Stomach (tissue), 9 donors: ENCODE results near the gene PEAK3. TPM values are rescaled to one million over a fixed set of nuclear protein-coding genes. Genes with fewer than 3 reads are reported as not detected.

Experiments
- DNase-seq, 2 donors: peaks; one replicate each; pipeline versions ENCODE4 v3.0.0 to v3.0.0-alpha.2; 2013 to 2019
- H3K27ac ChIP-seq, 5 donors: fragments of 200-600 bp in 4 of 5; sonication (generic) in 4 of 5; one replicate each; pipeline ENCODE4 v1.5.1; 2013 to 2019; ENCODE audit warnings: mild to moderate bottlenecking in 1 of 5, moderate library complexity in 1 of 5
- H3K27me3 ChIP-seq, 3 donors: fragments of 200-600 bp; sonication (generic); one replicate each; pipeline ENCODE4 v1.5.1; 2017 to 2019; ENCODE audit warnings: mixed run types in 1 of 3
- H3K36me3 ChIP-seq, 4 donors: fragments of 200-600 bp; sonication (generic); 1 replicate in 3 of 4; 2 replicates in 1 of 4; pipeline ENCODE4 v1.5.1; 2016 to 2019
- H3K4me1 ChIP-seq, 4 donors: fragments of 200-600 bp; sonication (generic); one replicate each; pipeline ENCODE4 v1.5.1; 2016 to 2019
- H3K4me3 ChIP-seq, 4 donors: fragments of 200-600 bp; sonication (generic) in 3 of 4; one replicate each; pipeline ENCODE4 v1.5.1; 2016 to 2019; ENCODE audit warnings: mild to moderate bottlenecking in 1 of 4
- H3K9me3 ChIP-seq, 4 donors: fragments of 200-600 bp; sonication (generic); one replicate each; pipeline ENCODE4 v1.5.1; 2016 to 2019
- CTCF ChIP-seq, 7 experiments: fragments of 450-650 bp in 4 of 7; fragments of 200-600 bp in 3 of 7; sonication (generic) in 3 of 7; IDR thresholded peaks; one replicate each; pipeline ENCODE4 v1.5.1; 2016 to 2019; ENCODE audit warnings: antibody characterized with exemption in 7 of 7, control low read depth in 2 of 7, mild to moderate bottlenecking in 1 of 7
- EP300 ChIP-seq: sonication (generic); formaldehyde crosslinking; IDR thresholded peaks from one replicate; pipeline ENCODE4 v1.6.1; 2017; ENCODE audit warnings: antibody characterized with exemption
- POLR2A ChIP-seq, 4 donors: fragments of 450-650 bp; IDR thresholded peaks; one replicate each; pipeline ENCODE4 v1.6.1; 2016; ENCODE audit warnings: antibody characterized with exemption in 4 of 4, control low read depth in 2 of 4, mild to moderate bottlenecking in 1 of 4, moderate library complexity in 1 of 4
- POLR2AphosphoS5 ChIP-seq, 3 donors: sonication (generic); formaldehyde crosslinking; IDR thresholded peaks; one replicate each; pipeline ENCODE4 v1.6.1; 2016; ENCODE audit warnings: antibody characterized with exemption in 3 of 3
- WGBS, 5 donors: extraction: QIAGEN DNeasy Blood & Tissue Kit in 3 of 5; methylation state at CpG; one replicate each; pipeline versions ENCODE4 v1.1.5 to v1.1.7; 2013 to 2018; 5-methylcytosine and 5-hydroxymethylcytosine counted together
- intact Hi-C: fragments of 100-400 bp; cut with DNase I; formaldehyde crosslinking; loops from one replicate; pipeline ENCODE4 v1.15.1; 2023; ENCODE audit warnings: low total_unique reads
- polyA plus RNA-seq, 3 donors: library from polyadenylated mRNA; stranded (reverse); fragments of 200-250 nt; gene quantifications; one replicate each; pipeline ENCODE4 v1.2.3, GENCODE V29; 2013
- total RNA-seq, 5 donors: library from RNA; depleted of rRNA; stranded (reverse); fragments of >200 nt; gene quantifications; one replicate each; pipeline versions ENCODE4 v1.1.0 to v1.2.3, GENCODE V29; 2014 to 2016
- donor health status: healthy with polysubstance abuse.
- donor health status: Bipolar disorder and iron deficiency.
- donor health status: healthy.

PEAK3 gene
- total and polyA plus RNA-seq, 8 donors, result 0.15 to 1.4 (median 0.59) TPM; not detected in 4

- DNase-seq, result peak; percentile 41 to 66
- H3K4me1 ChIP-seq, result peaks cover 28 to 48% (median 36%) of the 10 kb centered on the region in 4 donors
- intact Hi-C loops, result loop anchor here (10.0 kb wide), 1 partner anchor 155 kb away; no protein-coding TSS in a partner anchor
- peak overlapping the region; percentile 41 to 56 (median 44) for H3K4me3 ChIP-seq
- H3K9me3 ChIP-seq, result no peaks in the 10 kb centered on the region
- H3K27me3 ChIP-seq, result peaks cover 17 to 88% (median 49%) of the 10 kb centered on the region in 3 donors
- H3K27ac ChIP-seq, result peak overlapping the region in 4 of 5 donors; percentile 51 to 84 (median 70)
- TF ChIP-seq POLR2AphosphoS5 (IDR thresholded peaks at IDR 0.05) (no peak), POLR2A (IDR thresholded peaks at IDR 0.05) (no peak), EP300 (no peak), CTCF (IDR thresholded peaks at IDR 0.05) (no peak)
- WGBS, 5 donors, result 1 to 10% (median 2%) methylated on average over 25 to 71 of the region's 74 CpGs
- H3K36me3 ChIP-seq, result no peaks in the 10 kb centered on the region
Observed at GRCh38 chr19:2289714-2290435, 7.9 kb upstream of the PEAK3 start.

GRCh38 chr19:2288818-2289713, 7.1 kb upstream of the PEAK3 start:
- no peaks in the 10 kb centered on the region for H3K36me3 ChIP-seq
- H3K27ac ChIP-seq, result peak overlapping the region; percentile 16 to 84 (median 66)
- no peak for TF ChIP-seq CTCF (IDR thresholded peaks at IDR 0.05)
- WGBS, 5 donors, result 51 to 66% (median 58%) methylated on average over 19 to 28 of the region's 28 CpGs
- intact Hi-C loops, result loop anchor here (10.0 kb wide), 1 partner anchor 156 kb away; no protein-coding TSS in a partner anchor
- DNase-seq, result no peak
- H3K4me1 ChIP-seq, result peaks cover 27 to 40% (median 30%) of the 10 kb centered on the region in 4 donors
- peaks cover 17 to 80% (median 49%) of the 10 kb centered on the region in 3 donors for H3K27me3 ChIP-seq
- H3K9me3 ChIP-seq, result no peaks in the 10 kb centered on the region
- H3K4me3 ChIP-seq, result peak overlapping the region; percentile 41 to 56 (median 44)

GRCh38 chr19:2288338-2288817, 6.4 kb upstream of the PEAK3 start:
- H3K9me3 ChIP-seq, result no peaks in the 10 kb centered on the region
- H3K36me3 ChIP-seq, result no peaks in the 10 kb centered on the region
- 72 to 76% (median 74%) methylated on average over 11 to 17 of the region's 17 CpGs for WGBS, 5 donors
- TF ChIP-seq POLR2A (IDR thresholded peaks at IDR 0.05) (no peak), POLR2AphosphoS5 (IDR thresholded peaks at IDR 0.05) (no peak), EP300 (no peak), CTCF (IDR thresholded peaks at IDR 0.05) (no peak)
- no peak for DNase-seq
- H3K27ac ChIP-seq, result peak overlapping the region in 2 of 5 donors; percentile 75 to 84
- peaks cover 27 to 34% (median 28%) of the 10 kb centered on the region in 4 donors for H3K4me1 ChIP-seq
- H3K27me3 ChIP-seq, result peaks cover 14 to 75% (median 49%) of the 10 kb centered on the region in 3 donors
- intact Hi-C loops, result loop anchor here (10.0 kb wide), 1 partner anchor 156 kb away; no protein-coding TSS in a partner anchor
- H3K4me3 ChIP-seq, result no peak overlapping the region
